Measurements from ENCODE around the gene NOTCH1.

The NOTCH1 gene

DNA sequence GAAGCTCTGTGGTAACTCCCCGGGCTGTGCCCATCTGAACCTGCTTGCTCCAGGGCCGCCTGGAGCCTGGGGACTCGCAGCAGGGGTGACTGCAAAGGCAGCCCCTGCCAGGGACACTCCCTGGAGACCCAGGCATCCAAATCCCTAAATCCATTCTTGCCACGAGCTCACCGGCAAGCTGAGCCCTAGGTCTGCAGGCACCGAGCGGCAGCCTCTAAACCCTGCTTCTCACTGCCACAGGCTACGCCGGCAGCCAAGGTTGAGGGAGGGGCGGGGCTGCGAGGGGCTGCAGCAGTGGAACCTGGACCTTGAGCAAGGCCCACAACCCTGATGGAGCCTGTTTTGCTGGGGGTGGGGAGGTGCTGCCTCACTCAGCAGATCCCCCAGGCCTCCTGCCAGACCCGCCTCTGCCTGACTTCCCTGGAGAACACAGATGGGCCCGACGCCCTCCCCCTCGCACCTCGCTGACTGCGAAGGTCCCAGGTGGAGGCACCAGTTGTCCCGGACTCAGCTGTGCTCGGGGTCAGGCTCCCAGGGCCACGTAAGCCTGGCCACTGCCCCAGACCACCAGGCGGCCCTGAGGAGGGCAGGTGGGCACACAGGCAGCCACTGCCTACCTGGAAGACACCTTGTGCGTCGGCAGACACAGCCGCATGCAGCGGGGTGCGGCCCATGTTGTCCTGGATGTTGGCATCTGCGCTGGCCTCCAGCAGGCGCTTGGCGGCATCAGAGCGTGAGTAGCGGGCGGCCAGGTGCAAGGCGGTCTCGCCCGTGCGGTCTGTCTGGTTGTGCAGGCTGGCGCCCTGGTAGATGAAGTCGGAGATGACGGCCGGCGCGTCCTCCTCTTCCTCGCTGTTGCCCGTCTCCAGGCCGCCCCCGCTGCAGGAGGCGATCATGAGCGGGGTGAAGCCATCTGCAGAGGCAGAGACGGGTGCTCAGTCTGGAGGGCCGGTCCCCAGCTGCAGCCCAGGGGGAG lies 45.6 kb downstream of the NOTCH1 start:
- DNase-seq (ENCODE audit: low spot score) = no peak

DNA sequence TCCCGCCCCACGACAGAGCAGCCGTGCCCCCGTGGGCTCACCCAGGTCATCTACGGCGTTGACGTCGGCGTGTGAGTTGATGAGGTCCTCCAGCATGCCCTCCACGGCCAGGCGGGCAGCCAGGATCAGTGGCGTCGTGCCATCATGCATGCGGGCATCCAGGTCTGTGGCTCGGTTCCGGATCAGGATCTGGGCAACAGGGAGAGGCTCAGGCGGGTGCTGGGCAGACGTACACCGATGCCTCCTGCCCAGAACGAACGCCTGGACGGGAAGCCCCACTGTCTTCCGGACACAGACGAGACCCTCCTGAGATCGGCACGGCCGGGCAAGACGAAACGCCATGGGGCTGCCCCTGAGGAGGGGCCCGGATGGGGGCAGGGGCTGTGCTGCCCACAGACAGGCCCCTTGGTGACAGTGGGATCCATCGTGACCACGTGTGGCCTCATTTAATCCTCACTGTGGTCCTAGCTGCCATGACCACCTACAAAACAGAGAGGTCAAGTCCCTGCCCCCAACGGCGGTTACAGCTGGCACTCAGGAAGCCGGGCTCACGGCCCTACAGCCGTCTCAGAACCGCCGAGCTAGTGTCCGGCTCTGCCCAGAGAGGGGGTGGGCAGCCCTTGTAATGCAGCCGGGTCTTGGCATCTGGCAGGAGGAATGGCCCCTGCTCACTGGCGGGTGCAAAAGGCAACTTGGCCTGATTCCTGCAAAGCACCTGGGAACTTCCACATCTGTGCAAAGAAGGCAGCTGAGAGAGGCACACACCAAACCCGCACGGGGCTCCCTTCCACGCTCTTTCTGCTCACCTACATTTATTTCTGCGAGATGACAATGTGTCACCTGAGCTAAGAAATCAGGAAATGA lies 46.5 kb downstream of the NOTCH1 start:
- DNase-seq (ENCODE audit: low spot score) = peak; percentile 43

DNA sequence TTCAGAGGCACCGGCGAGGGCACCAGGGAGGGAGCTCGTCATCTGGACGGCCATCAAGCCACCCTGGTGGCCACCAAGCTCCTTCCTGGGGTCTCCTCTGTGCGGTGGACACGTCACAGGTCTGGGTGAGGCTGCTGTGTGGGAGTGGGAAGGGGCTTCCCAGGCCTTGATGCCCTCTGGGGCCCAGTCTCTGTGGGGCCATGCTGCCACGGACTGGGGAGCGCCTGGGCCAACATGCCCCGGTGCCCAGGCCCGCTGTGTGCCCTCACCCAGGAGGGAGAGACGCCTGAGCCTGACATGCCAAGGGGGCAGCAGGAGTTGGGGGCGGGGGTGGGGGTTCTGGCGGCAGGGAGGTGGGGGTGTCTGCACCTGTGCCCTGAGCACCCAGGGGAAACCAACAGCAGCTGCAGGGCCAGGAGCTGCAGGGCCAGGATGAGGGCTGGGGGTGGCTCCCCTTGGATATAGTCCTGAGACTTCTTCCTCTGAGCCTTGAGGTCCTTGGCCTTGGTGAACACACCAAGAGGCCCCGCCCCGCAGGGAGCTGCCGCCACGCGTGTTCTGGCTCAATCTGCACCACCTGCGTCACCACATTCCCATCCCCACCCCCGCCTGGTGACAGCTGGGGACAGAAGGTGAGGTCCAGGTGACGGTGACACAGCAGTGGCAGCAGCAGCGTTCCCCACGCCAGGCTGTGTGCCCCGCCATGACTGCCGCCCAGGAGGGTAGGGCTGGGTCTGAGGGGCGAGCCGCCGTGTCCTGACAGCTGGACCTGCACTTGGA lies 47.7 kb downstream of the NOTCH1 start:
- DNase-seq (ENCODE audit: low spot score) = no peak

DNA sequence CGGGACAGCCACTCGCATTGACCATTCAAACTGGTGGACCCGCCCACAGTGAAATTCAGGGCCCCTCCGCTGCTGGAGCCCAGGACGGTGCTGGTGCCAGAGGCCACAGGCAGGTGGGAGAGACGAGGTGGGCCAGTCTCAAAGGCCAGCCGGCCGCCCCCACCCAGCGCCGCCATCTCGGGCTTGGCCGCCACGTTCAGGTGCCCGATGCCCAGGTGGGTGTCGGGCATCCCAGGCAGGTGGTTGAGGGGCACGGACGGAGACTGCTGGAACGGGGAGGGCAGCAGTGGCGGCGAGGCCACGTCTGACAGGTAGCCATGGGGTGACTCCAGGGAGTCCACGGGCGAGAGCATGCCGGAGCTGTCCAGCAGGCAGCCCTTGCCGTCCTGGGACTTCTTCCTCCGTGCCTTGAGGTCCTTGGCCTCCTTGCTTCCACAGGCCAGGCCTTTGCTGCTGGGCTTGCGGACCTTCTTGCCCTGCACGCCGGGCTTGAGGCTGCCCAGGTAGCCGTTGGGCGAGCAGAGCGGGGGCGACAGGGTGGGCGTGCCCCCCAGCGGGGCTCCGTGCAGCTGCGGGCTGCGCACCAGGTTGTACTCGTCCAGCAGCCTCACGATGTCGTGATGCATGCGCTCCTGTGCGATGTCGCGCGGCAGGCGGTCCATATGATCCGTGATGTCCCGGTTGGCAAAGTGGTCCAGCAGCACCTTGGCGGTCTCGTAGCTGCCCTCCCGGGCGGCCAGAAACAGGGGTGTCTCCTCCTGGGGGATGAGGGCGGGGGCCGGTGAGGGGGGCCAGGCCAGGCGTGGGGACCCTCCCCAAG lies 48.8 kb downstream of the NOTCH1 start:
- DNase-seq (ENCODE audit: low spot score) = no peak

DNA sequence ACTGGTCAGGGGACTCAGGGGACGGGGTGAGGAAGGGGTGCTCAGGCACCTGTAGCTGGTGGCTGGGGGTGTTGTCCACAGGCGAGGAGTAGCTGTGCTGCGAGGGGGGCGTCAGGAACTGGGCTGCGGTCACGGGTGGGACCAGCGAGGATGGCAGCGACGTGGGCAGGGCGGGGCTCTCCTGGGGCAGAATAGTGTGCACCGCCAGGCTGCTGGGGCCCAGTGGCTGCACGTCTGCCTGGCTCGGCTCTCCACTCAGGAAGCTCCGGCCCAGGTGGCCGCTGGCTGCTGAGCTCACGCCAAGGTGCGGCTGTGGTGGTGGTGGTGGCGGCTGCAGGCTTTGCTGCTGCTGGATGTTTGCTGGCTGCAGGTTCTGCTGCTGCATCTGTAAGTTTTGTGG lies 49.7 kb downstream of the NOTCH1 start:
- DNase-seq (ENCODE audit: low spot score) = no peak

GRCh38 chr9:136495238-136495800 lies 50.5 kb downstream of the NOTCH1 start:
- no peak for DNase-seq (ENCODE audit: low spot score)

- DNase-seq (ENCODE audit: low spot score) = no peak
Observed at GRCh38 chr9:136494531-136495215, 51.2 kb downstream of the NOTCH1 start.

DNA sequence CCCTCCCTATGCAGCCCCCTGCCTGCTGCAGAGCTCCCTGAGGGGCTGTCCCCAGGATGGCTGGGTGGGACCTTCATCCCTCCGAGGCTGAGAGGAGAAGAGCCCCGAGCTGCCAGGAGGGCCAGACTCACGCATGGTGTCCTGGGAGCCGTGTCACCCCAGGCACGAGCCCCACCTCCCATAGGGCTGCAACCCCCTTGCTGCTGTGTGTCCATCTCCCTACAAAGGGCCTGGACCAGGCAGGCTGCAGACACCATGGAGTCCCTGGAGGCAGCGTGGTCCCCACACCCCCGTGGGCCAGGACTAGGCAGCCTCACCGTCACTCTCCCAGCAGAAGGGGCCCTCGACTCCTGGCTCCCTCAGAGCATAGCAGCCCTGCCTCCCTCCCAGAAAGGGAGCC lies 51.8 kb downstream of the NOTCH1 start:
- DNase-seq (ENCODE audit: low spot score) = no peak

DNA sequence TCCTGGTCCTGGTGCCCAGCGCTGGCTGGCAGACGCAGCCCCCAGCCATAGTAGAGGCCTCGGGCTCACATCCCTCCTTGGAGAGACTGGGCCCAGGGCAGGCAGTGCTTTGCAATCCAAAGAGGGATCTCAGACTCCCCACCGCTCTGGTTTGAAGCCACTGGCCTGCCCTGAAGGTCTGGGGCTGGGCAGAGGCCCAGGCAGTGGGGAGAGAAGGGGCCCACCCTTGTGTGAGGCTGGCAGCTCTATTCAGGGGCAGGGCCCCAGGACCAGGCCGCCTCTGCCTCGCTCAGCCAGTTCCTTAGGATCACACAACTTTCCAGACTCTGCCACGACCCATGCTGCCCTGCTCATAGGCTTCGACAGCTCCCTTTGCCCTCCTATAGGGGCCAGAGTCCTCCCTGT lies 52.3 kb downstream of the NOTCH1 start:
- DNase-seq (ENCODE audit: low spot score) = peak; percentile 14

- DNase-seq (ENCODE audit: low spot score) = no peak
Observed at GRCh38 chr9:136492978-136493522, 52.8 kb downstream of the NOTCH1 start.

GRCh38 chr9:136489731-136490130 lies 56.1 kb downstream of the NOTCH1 start:
- DNase-seq (ENCODE audit: low spot score) = no peak

- DNase-seq (ENCODE audit: low spot score) = peak; percentile 77
Observed at GRCh38 chr9:136488247-136489214, 57.3 kb downstream of the NOTCH1 start.

- DNase-seq (ENCODE audit: low spot score) = no peak
Observed at GRCh38 chr9:136487672-136488071, 58.2 kb downstream of the NOTCH1 start.

GRCh38 chr9:136486823-136487620 lies 58.8 kb downstream of the NOTCH1 start:
- no peak for DNase-seq (ENCODE audit: low spot score)

DNA sequence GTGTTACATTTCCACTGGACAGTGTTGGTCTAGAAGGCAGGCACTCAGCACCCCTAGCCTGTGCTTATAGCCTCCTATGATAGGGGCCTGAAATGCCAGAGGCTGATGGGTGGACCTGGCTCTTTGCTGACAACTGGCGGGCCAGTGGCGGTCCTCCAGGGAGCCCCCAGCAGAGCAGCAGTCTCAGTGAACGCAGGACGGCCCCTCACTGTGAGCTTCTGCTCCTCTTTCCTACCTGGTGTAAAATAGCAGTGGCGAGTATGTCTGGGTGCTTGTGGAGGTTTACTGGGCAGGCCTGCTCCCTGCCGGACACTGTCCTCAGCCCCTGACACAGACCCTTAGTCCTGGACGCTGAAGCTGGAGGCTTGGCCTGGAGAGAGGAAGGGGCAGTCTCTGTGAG lies 59.7 kb downstream of the NOTCH1 start:
- no peak for DNase-seq (ENCODE audit: low spot score)

DNA sequence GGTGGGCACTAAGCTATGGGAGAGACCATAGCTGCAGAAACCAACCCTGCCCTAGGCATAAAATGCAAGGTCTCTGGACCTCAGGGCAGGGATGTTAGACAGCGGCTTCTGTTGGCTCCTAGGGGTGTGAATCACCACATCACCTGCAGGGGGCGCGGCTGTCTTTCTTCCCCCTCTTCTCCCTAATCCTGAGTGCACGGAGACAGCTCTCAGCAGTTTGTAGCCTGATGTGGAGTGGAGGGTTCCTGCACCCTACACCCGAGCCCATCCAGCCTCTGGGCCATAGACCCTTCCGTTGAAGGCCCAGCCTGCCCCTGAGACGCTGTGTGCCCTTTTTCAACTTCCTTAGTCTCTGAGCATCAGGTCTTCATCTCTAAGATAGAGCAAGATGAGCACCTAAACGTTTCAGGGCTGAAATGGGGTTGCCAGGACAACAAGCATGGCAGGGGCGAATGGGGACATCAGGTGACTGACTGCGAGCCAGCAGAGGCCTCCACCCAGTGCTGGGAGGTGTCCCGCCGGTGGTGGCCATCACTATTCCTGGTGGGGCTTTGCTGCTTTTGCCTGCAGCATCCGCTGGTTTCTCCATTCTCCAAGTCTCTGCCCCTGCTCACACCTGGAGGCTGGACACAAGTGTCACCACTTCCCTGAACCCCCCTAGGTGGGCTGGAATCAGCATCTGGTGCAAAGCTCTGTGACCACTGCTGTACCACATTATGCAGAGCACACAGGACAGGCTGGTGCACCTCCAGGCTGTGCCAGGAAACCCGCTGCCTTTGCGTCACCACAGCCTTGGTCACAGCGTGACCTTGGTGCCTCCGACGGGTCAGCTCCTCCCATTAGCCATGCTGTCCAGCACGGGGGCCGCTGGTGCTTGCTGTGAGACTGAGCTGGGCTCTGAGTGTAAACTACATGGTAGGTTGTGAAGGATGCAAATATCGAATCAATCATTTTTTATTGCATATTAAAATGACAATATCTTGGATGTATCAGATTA lies 60.5 kb downstream of the NOTCH1 start:
- DNase-seq (ENCODE audit: low spot score) = peak; percentile 82

Measured in cerebellar cortex (tissue), 1 donor.